Liver (tissue), 3 donors: ENCODE measurements around the gene TRIM46.

ENCODE experiments used
- CTCF ChIP-seq: fragments of 150-350 bp; IDR thresholded peaks from 2 replicates; pipeline ENCODE4 v1.5.1; 2017; ENCODE audit warnings: improper control_type of control experiment, low read depth, low read length; ENCODE audit not compliant: missing input control
- EGR1 ChIP-seq, 2 donors: IDR thresholded peaks; 2 replicates each; pipeline ENCODE4 v1.6.1; 2016 to 2018; ENCODE audit warnings: antibody characterized with exemption in 2 of 2, low read depth in 2 of 2
- MAX ChIP-seq: IDR thresholded peaks from 2 replicates; pipeline ENCODE4 v1.6.1; 2016; ENCODE audit warnings: antibody characterized with exemption
- REST ChIP-seq: IDR thresholded peaks from 2 replicates; pipeline ENCODE4 v1.6.1; 2016; ENCODE audit warnings: antibody characterized with exemption, mild to moderate bottlenecking
- TAF1 ChIP-seq: conservative IDR thresholded peaks from 2 replicates; pipeline ENCODE4 v1.6.1; 2016; ENCODE audit warnings: antibody characterized with exemption, mild to moderate bottlenecking
- TF ChIP-seq, protein P1 (sequence below): IDR thresholded peaks from 2 replicates; pipeline ENCODE4 v1.6.1; 2016; ENCODE audit warnings: antibody characterized with exemption
- donor health status: healthy.
- donor health status: healthy.

DNA sequence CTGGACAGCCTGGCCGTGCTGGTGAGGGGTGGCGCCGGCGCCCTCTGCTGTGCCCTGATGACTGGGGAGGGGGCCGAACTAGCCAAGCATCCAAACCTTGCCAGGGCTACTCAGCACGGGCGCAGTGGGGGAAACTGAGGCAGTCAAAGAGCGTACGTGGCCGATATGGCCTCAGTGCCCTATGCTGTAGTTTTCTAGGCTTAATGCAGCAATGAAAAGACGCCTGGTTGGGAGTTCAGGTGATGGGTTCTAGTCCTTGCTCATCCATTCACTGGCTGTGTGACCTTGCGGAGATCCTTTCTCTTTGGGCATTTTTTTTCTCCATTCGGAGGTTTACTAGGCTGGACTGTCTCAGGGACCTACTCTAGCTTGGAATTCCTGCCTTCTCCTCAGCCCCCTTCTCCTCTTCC is 35.7 kb downstream of the TRIM46 start:
- TF ChIP-seq CTCF (no peak), EGR1 (IDR thresholded peaks at IDR 0.05; ENCODE audit: low read depth in 2 of 2) (no peak), MAX (no peak), TAF1 (no peak), REST (no peak)
- TF ChIP-seq, protein P1, sequence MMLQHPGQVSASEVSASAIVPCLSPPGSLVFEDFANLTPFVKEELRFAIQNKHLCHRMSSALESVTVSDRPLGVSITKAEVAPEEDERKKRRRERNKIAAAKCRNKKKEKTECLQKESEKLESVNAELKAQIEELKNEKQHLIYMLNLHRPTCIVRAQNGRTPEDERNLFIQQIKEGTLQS, result no peak
